GM12878 (cell line): ENCODE measurements around the gene ZNF804B.

ENCODE experiments used
- CBX3 ChIP-seq: fragments of 200-600 bp; sonication (generic); IDR thresholded peaks from 2 replicates; pipeline ENCODE4 v1.6.1; 2016; ENCODE audit warnings: low read depth, borderline replicate concordance
- CHD2 ChIP-seq: IDR thresholded peaks from 2 replicates; pipeline ENCODE4 v1.6.1; 2011; ENCODE audit warnings: low read depth, low read length, improper control_type of control experiment, borderline replicate concordance
- CREB1 ChIP-seq: IDR thresholded peaks from 2 replicates; pipeline ENCODE4 v1.6.1; 2012; ENCODE audit warnings: low read depth, mild to moderate bottlenecking, inconsistent platforms
- HCFC1 ChIP-seq: fragments of 150-350 bp; IDR thresholded peaks from 2 replicates; pipeline ENCODE4 v1.6.1; 2014; ENCODE audit warnings: low read length
- NR2F1 ChIP-seq: fragments of 450-650 bp; conservative IDR thresholded peaks from 2 replicates; pipeline ENCODE4 v1.6.1; 2017; ENCODE audit warnings: mild to moderate bottlenecking
- POLR2A ChIP-seq: IDR thresholded peaks from 2 replicates; pipeline ENCODE4 v1.6.1; 2011; ENCODE audit warnings: low read depth, mild to moderate bottlenecking, low read length
- TF ChIP-seq, protein P1 (sequence below), 3 experiments: IDR thresholded peaks in 2 of 3; conservative IDR thresholded peaks in 1 of 3; 2 replicates each; pipeline ENCODE4 v1.5.1; 2011; ENCODE audit warnings: low read depth in 3 of 3, low read length in 3 of 3, mild to moderate bottlenecking in 3 of 3, control low read depth in 2 of 3, moderate library complexity in 2 of 3, inconsistent platforms in 1 of 3, mixed read lengths in 1 of 3; ENCODE audit not compliant: control insufficient read depth in 2 of 3, insufficient read depth in 1 of 3; ENCODE audit errors: extremely low read depth in 1 of 3
- TF ChIP-seq, protein P2 (sequence below): IDR thresholded peaks from 2 replicates; pipeline ENCODE4 v1.6.1; 2011; ENCODE audit warnings: borderline replicate concordance, low read depth, mild to moderate bottlenecking, moderate library complexity, mixed read lengths, low read length; ENCODE audit not compliant: insufficient read depth; ENCODE audit errors: extremely low read length
- TF ChIP-seq, protein P3 (sequence below): IDR thresholded peaks from 2 replicates; pipeline ENCODE4 v1.6.1; 2011; ENCODE audit warnings: low read depth, mild to moderate bottlenecking, low read length, moderate library complexity, borderline replicate concordance; ENCODE audit errors: extremely low read depth

DNA sequence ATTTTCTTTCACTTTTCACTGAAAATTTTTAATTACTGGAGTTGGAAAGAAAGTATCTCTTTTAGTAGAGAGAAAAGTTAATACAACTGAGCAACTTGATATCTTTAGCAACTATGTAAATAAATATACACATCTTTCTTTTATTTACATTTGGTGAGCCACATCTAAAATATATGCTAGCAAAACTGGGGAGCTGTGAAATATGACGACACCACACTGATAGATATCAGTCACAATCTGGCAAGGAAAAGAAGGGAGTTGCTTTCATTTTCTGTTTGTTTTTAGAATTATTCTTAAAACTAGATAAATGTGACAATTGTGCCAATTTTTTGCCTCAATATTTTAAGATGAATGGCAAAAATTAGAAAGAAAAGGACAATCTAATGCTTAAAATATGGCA is 2.7 kb upstream of the ZNF804B start:
- no peak for TF ChIP-seq POLR2A
- TF ChIP-seq NR2F1, result no peak
- TF ChIP-seq, protein P1, sequence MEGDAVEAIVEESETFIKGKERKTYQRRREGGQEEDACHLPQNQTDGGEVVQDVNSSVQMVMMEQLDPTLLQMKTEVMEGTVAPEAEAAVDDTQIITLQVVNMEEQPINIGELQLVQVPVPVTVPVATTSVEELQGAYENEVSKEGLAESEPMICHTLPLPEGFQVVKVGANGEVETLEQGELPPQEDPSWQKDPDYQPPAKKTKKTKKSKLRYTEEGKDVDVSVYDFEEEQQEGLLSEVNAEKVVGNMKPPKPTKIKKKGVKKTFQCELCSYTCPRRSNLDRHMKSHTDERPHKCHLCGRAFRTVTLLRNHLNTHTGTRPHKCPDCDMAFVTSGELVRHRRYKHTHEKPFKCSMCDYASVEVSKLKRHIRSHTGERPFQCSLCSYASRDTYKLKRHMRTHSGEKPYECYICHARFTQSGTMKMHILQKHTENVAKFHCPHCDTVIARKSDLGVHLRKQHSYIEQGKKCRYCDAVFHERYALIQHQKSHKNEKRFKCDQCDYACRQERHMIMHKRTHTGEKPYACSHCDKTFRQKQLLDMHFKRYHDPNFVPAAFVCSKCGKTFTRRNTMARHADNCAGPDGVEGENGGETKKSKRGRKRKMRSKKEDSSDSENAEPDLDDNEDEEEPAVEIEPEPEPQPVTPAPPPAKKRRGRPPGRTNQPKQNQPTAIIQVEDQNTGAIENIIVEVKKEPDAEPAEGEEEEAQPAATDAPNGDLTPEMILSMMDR (IDR thresholded peaks at IDR 0.05 in 2 of 3, conservative IDR thresholded peaks at IDR 0.05 in 1 of 3; ENCODE audit: control insufficient read depth in 2 of 3, extremely low read depth in 1 of 3, insufficient read depth in 1 of 3, low read depth in 3 of 3, low read length in 3 of 3), result no peak
- TF ChIP-seq CBX3, result no peak
- no peak for TF ChIP-seq HCFC1
- TF ChIP-seq CREB1, result no peak
- TF ChIP-seq CHD2, result no peak
- TF ChIP-seq, protein P2, sequence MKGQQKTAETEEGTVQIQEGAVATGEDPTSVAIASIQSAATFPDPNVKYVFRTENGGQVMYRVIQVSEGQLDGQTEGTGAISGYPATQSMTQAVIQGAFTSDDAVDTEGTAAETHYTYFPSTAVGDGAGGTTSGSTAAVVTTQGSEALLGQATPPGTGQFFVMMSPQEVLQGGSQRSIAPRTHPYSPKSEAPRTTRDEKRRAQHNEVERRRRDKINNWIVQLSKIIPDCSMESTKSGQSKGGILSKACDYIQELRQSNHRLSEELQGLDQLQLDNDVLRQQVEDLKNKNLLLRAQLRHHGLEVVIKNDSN, result no peak
- TF ChIP-seq, protein P3, sequence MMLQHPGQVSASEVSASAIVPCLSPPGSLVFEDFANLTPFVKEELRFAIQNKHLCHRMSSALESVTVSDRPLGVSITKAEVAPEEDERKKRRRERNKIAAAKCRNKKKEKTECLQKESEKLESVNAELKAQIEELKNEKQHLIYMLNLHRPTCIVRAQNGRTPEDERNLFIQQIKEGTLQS, result no peak
